ENCODE results near the gene FFAR1.

GRCh38 chr19:35350591-35350990 is 2.9 kb downstream of the FFAR1 start:
- TF ChIP-seq POLR2A (IDR thresholded peaks at IDR 0.05), result no peak
- no peak for TF ChIP-seq CTCF (IDR thresholded peaks at IDR 0.05)

All from testis (tissue), 2 donors.